GM12878 (cell line): ENCODE data around the gene EPHB1. TPM values are rescaled to one million over a fixed set of nuclear protein-coding genes. Genes with fewer than 3 reads are reported as not detected.

ENCODE experiments used
- ATAC-seq: fragments of 200-7000 bp; cut with Tn5 transposase; 3 replicates; pipeline ENCODE4 v1.9.1; 2020; ENCODE audit warnings: mild to moderate bottlenecking, moderate library complexity
- BruUV-seq: library from RNA; stranded (reverse); fragments of 400-500 nt; replicated peaks from 2 replicates; lab custom pipeline; 2021; lab: Mats Ljungman, UMichigan
- CTCF ChIA-PET: fragments of 300-600 bp; sonication (Branson Sonifier 250); formaldehyde crosslinking; extraction: SDS; loops from one replicate; lab custom pipeline; 2021; ENCODE audit warnings: inconsistent platforms; lab: Yijun Ruan, JAX
- POLR2A ChIA-PET: fragments of 350-600 bp; formaldehyde crosslinking; extraction: SDS; loops from one replicate; lab custom pipeline; 2021; ENCODE audit warnings: inconsistent platforms; lab: Charles Lee
- RAD21 ChIA-PET: fragments of 300-600 bp; sonication (Branson Sonifier 250); formaldehyde crosslinking; loops from one replicate; lab custom pipeline; 2023; ENCODE audit warnings: antibody characterized with exemption; ENCODE audit not compliant: unreplicated experiment; lab: Charles Lee
- SMC1A ChIA-PET: fragments of 300-600 bp; sonication (Branson Sonifier 250); formaldehyde crosslinking; loops from one replicate; lab custom pipeline; 2023; ENCODE audit not compliant: unreplicated experiment, uncharacterized antibody; lab: Charles Lee
- DNase-seq: peaks from one replicate; pipeline ENCODE4 v3.0.0-alpha.2; 2011; ENCODE audit warnings: low read depth, low spot score
- FAIRE-seq: peaks from 3 replicates; lab custom pipeline; 2011; peaks lifted over from hg19 to GRCh38; lab: Jason Lieb, UNC
- H2AFZ ChIP-seq: 2 replicates; pipeline ENCODE4 v1.6.0; 2011; ENCODE audit warnings: low read depth, low read length, control low read depth; ENCODE audit not compliant: control insufficient read depth
- H3K27ac ChIP-seq: 2 replicates; pipeline ENCODE4 v1.5.1; 2011; ENCODE audit warnings: control low read depth; ENCODE audit not compliant: control insufficient read depth, insufficient read depth
- H3K27me3 ChIP-seq, 2 experiments: replicated peaks in 1 of 2; 2 replicates each; pipeline versions ENCODE4 v1.6.0 to v1.6.1; 2011; ENCODE audit warnings: low read length in 1 of 2; ENCODE audit not compliant: control insufficient read depth in 2 of 2, insufficient read depth in 2 of 2
- H3K36me3 ChIP-seq, 2 experiments: 2 replicates each; pipeline ENCODE4 v1.5.1; 2011; ENCODE audit warnings: low read length in 1 of 2; ENCODE audit not compliant: control insufficient read depth in 2 of 2, insufficient read depth in 2 of 2
- H3K4me1 ChIP-seq: 2 replicates; pipeline ENCODE4 v1.6.1; 2011; ENCODE audit warnings: mild to moderate bottlenecking, low read length, moderate library complexity, mixed read lengths; ENCODE audit not compliant: control insufficient read depth, insufficient read depth
- H3K4me2 ChIP-seq: 2 replicates; pipeline ENCODE4 v1.6.0; 2011; ENCODE audit warnings: control low read depth; ENCODE audit not compliant: control insufficient read depth, insufficient read depth
- H3K4me3 ChIP-seq: fragments of 200-600 bp; sonication (generic); 2 replicates; pipeline ENCODE4 v1.5.1; 2016
- H3K79me2 ChIP-seq: 2 replicates; pipeline ENCODE4 v1.6.0; 2011; ENCODE audit warnings: low read length; ENCODE audit not compliant: control insufficient read depth, insufficient read depth
- H3K9ac ChIP-seq: 2 replicates; pipeline ENCODE4 v1.8.0; 2011; ENCODE audit warnings: low read length, control low read depth, mixed read lengths; ENCODE audit not compliant: control insufficient read depth, insufficient read depth
- H3K9me3 ChIP-seq: replicated peaks from 3 replicates; pipeline ENCODE4 v1.5.1; 2011; ENCODE audit warnings: mild to moderate bottlenecking, low read length; ENCODE audit not compliant: control insufficient read depth, insufficient read depth
- H4K20me1 ChIP-seq: 2 replicates; pipeline ENCODE4 v1.6.0; 2011; ENCODE audit not compliant: control insufficient read depth, insufficient read depth
- ASH2L ChIP-seq: fragments of 300-600, 200-600 bp; sonication (generic); IDR thresholded peaks from 2 replicates; pipeline ENCODE4 v1.6.1; 2017; ENCODE audit warnings: low read depth, mild to moderate bottlenecking, borderline replicate concordance
- BACH1 ChIP-seq: fragments of 450-650 bp; IDR thresholded peaks from 2 replicates; pipeline ENCODE4 v1.6.1; 2017; ENCODE audit warnings: mild to moderate bottlenecking, borderline replicate concordance
- FOS ChIP-seq: IDR thresholded peaks from 3 replicates; pipeline ENCODE4 v1.6.1; 2011; ENCODE audit warnings: borderline replicate concordance; ENCODE audit not compliant: insufficient read length; ENCODE audit errors: extremely low read depth
- KDM1A ChIP-seq: fragments of 200-600 bp; sonication (generic); IDR thresholded peaks from 2 replicates; pipeline ENCODE4 v1.6.1; 2016; ENCODE audit warnings: borderline replicate concordance
- NFIC ChIP-seq: IDR thresholded peaks from 2 replicates; pipeline ENCODE4 v1.6.1; 2012; ENCODE audit warnings: low read depth, mild to moderate bottlenecking, inconsistent platforms, low read length, moderate library complexity
- PAX8 ChIP-seq: fragments of 450-650 bp; IDR thresholded peaks from 2 replicates; pipeline ENCODE4 v1.6.1; 2017; ENCODE audit warnings: mild to moderate bottlenecking, moderate library complexity
- POLR2AphosphoS5 ChIP-seq: IDR thresholded peaks from 2 replicates; pipeline ENCODE4 v1.6.1; 2011; ENCODE audit warnings: mild to moderate bottlenecking, low read length, inconsistent platforms
- RB1 ChIP-seq: fragments of 450-650 bp; formaldehyde crosslinking; IDR thresholded peaks from 2 replicates; pipeline ENCODE4 v1.6.1; 2017; ENCODE audit warnings: mild to moderate bottlenecking, borderline replicate concordance
- SREBF1 ChIP-seq: IDR thresholded peaks from 2 replicates; pipeline ENCODE4 v1.6.1; 2012; ENCODE audit warnings: mild to moderate bottlenecking, low read length
- SUPT20H ChIP-seq: IDR thresholded peaks from 2 replicates; pipeline ENCODE4 v1.6.1; 2011; ENCODE audit warnings: low read depth, mild to moderate bottlenecking, low read length, moderate library complexity, borderline replicate concordance; ENCODE audit not compliant: control insufficient read depth
- WGBS: methylation state at CpG from one replicate; pipeline ENCODE4 v1.1.6; 2016; ENCODE audit warnings: low lambda C conversion rate; ENCODE audit not compliant: insufficient replicate concordance, insufficient coverage; ENCODE audit errors: missing lambda C conversion rate; 5-methylcytosine and 5-hydroxymethylcytosine counted together
- in situ Hi-C: fragments of 300-500 bp; cut with MboI; formaldehyde crosslinking; loops from 9 replicates; pipeline ENCODE4 v1.14.3; 2018; ENCODE audit warnings: mixed read lengths
- intact Hi-C: fragments of 100-400 bp; cut with micrococcal nuclease; formaldehyde crosslinking; loops from one replicate; pipeline ENCODE4 v1.14.2; 2022; ENCODE audit not compliant: unreplicated experiment
- polyA plus RNA-seq, 11 experiments: library from polyadenylated mRNA; depleted of rRNA in 4 of 11; unstranded in 6 of 11; stranded (reverse) in 5 of 11; fragments of >200 nt; fragmentation: Nextera tagmentation in 4 of 11; fragmentation: Illumina TruSeq in 1 of 11; extraction: Ambion mirVana in 4 of 11; extraction: Trizol in 1 of 11; gene quantifications; 1 replicate in 1 of 11; 2 replicates in 10 of 11; pipeline versions ENCODE4 v1.2.1 to v1.2.3, GENCODE V29; 2011 to 2016; ENCODE audit warnings: inconsistent platforms in 2 of 11, missing spikeins in 2 of 11, low read depth in 1 of 11
- total RNA-seq, 4 experiments: library from RNA; depleted of rRNA in 3 of 4; stranded (reverse); fragments of >200 nt in 3 of 4; fragmentation: Illumina TruSeq in 1 of 4; extraction: Trizol in 1 of 4; gene quantifications; 2 replicates each; pipeline versions ENCODE4 v1.2.1 to v1.2.3, GENCODE V29; 2013 to 2021
- TF ChIP-seq, protein P1 (sequence below): fragments of 450-650 bp; formaldehyde crosslinking; IDR thresholded peaks from 2 replicates; pipeline ENCODE4 v1.4.0; 2022; ENCODE audit warnings: mild to moderate bottlenecking, moderate library complexity
- TF ChIP-seq, protein P2 (sequence below): IDR thresholded peaks from 2 replicates; pipeline ENCODE4 v1.6.1; 2012; ENCODE audit warnings: low read length, inconsistent platforms
- TF ChIP-seq, protein P3 (sequence below): fragments of 450-650 bp; IDR thresholded peaks from 2 replicates; pipeline ENCODE4 v1.6.1; 2016; ENCODE audit warnings: mild to moderate bottlenecking
- TF ChIP-seq, protein P4 (sequence below): fragments of 450-650 bp; IDR thresholded peaks from 2 replicates; pipeline ENCODE4 v1.6.1; 2018; ENCODE audit warnings: borderline replicate concordance, mild to moderate bottlenecking; ENCODE audit not compliant: partially characterized antibody

Gene EPHB1
- total and polyA plus RNA-seq, 10 of the 15 experiments (the other 5 are each of a cell fraction or from before 2014, with no cell fraction given) = 0.33 to 23.8 (median 1.2) TPM

DNA sequence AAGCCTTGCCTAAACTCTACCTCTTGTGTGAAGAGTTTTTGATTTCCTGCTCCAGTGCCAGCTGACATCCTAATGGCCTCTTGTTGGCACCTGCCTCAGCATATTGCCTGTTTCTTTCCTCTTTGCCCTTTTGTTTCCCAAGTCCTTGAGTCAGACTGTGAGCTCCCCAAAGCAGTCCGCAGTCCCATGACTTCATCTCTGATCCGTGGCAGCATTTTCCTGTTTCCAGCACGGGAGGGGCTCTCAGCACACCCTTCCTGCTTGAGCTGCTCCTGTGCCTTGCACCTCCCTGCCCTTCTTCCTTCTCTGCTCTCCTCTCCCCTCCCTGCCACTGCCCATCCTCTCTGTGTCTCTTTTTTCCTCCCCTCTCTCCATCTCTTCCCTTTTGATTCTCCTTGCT is 179.6 kb downstream of the EPHB1 start (continued):
- TF ChIP-seq PAX8 (no peak), SUPT20H (no peak)

DNA sequence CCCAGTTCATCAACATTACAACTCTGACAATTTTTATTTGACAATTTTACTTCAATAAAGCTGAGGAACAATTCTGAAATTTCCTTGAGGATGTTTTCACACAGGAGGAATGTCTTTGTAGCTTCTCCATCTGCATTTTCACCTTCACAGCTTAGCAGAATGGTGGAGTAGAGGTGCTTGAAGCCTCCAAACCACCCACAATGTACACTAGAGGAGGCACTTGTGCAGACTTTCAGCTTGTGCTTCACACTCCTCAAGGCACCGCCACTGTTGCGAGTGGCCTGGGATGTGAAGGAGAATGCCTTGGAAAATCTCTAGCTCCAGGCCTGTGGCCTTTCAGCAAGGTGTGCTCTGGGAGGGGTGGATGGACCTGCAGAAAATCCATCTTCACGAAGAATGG is 181.9 kb downstream of the EPHB1 start:
- FAIRE-seq (no peak), DNase-seq (no peak), ATAC-seq (no peak)
- BruUV-seq = no TSS peak
- Histone ChIP-seq H3K9ac (no peak overlapping the region), H2AFZ (no peak overlapping the region), H3K4me1 (no peaks in the 10 kb centered on the region), H3K27ac (no peak overlapping the region), H3K36me3 (peaks cover 0 to 1% of the 10 kb centered on the region in 2 experiments; a peak in 3 of 4 replicates), H3K4me3 (no peak overlapping the region), H3K9me3 (no peaks in the 10 kb centered on the region), H3K79me2 (no peaks in the 10 kb centered on the region), H3K27me3 (no peaks in the 10 kb centered on the region), H4K20me1 (no peaks in the 10 kb centered on the region), H3K4me2 (no peak overlapping the region)
- POLR2A ChIA-PET = interaction anchor here (0.7 to 1.3 kb wide), 3 partner anchors 17 to 182 kb away, joined by 3 read pairs; partner anchors contain the start of gene EPHB1
- WGBS = 95% methylated on average over 3 of the region's 3 CpGs
- SMC1A ChIA-PET = interaction anchor here (0.8 to 2.2 kb wide), 7 partner anchors 11 to 181 kb away, joined by 3 to 7 read pairs (median 3); partner anchors contain the start of gene EPHB1
- in situ Hi-C loops (no loop called here), intact Hi-C loops (loop anchor here (5.0 kb wide), 1 partner anchor 180 kb away; the partner anchor contains the start of gene EPHB1)
- RAD21 ChIA-PET = interaction anchor here (0.8 to 2.9 kb wide), 4 partner anchors 13 to 264 kb away, joined by 3 to 8 read pairs (median 6); partner anchors contain the start of gene EPHB1
- CTCF ChIA-PET = interaction anchor here (0.8 to 4.9 kb wide), 7 partner anchors 16 to 268 kb away, joined by 3 to 39 read pairs (median 4); partner anchors contain the start of gene EPHB1
- TF ChIP-seq BACH1 = no peak
- TF ChIP-seq SUPT20H = no peak
- TF ChIP-seq, protein P1, sequence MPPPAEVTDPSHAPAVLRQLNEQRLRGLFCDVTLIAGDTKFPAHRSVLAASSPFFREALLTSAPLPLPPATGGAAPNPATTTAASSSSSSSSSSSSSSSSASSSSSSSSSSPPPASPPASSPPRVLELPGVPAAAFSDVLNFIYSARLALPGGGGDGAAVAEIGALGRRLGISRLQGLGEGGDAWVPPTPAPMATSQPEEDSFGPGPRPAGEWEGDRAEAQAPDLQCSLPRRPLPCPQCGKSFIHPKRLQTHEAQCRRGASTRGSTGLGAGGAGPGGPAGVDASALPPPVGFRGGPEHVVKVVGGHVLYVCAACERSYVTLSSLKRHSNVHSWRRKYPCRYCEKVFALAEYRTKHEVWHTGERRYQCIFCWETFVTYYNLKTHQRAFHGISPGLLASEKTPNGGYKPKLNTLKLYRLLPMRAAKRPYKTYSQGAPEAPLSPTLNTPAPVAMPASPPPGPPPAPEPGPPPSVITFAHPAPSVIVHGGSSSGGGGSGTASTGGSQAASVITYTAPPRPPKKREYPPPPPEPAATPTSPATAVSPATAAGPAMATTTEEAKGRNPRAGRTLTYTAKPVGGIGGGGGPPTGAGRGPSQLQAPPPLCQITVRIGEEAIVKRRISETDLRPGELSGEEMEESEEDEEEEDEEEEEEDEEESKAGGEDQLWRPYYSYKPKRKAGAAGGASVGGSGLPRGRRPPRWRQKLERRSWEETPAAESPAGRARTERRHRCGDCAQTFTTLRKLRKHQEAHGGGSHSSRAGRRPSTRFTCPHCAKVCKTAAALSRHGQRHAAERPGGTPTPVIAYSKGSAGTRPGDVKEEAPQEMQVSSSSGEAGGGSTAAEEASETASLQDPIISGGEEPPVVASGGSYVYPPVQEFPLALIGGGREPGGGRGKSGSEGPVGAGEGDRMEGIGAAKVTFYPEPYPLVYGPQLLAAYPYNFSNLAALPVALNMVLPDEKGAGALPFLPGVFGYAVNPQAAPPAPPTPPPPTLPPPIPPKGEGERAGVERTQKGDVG (CRISPR knock-in tag) = no peak
- no peak for TF ChIP-seq NFIC
- TF ChIP-seq, protein P2, sequence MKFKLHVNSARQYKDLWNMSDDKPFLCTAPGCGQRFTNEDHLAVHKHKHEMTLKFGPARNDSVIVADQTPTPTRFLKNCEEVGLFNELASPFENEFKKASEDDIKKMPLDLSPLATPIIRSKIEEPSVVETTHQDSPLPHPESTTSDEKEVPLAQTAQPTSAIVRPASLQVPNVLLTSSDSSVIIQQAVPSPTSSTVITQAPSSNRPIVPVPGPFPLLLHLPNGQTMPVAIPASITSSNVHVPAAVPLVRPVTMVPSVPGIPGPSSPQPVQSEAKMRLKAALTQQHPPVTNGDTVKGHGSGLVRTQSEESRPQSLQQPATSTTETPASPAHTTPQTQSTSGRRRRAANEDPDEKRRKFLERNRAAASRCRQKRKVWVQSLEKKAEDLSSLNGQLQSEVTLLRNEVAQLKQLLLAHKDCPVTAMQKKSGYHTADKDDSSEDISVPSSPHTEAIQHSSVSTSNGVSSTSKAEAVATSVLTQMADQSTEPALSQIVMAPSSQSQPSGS = no peak
- no peak for TF ChIP-seq RB1
- no peak for TF ChIP-seq FOS
- no peak for TF ChIP-seq KDM1A
- no peak for TF ChIP-seq POLR2AphosphoS5
- TF ChIP-seq, protein P3, sequence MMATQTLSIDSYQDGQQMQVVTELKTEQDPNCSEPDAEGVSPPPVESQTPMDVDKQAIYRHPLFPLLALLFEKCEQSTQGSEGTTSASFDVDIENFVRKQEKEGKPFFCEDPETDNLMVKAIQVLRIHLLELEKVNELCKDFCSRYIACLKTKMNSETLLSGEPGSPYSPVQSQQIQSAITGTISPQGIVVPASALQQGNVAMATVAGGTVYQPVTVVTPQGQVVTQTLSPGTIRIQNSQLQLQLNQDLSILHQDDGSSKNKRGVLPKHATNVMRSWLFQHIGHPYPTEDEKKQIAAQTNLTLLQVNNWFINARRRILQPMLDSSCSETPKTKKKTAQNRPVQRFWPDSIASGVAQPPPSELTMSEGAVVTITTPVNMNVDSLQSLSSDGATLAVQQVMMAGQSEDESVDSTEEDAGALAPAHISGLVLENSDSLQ = no peak
- TF ChIP-seq SREBF1 = no peak
- TF ChIP-seq ASH2L = no peak
- TF ChIP-seq, protein P4, sequence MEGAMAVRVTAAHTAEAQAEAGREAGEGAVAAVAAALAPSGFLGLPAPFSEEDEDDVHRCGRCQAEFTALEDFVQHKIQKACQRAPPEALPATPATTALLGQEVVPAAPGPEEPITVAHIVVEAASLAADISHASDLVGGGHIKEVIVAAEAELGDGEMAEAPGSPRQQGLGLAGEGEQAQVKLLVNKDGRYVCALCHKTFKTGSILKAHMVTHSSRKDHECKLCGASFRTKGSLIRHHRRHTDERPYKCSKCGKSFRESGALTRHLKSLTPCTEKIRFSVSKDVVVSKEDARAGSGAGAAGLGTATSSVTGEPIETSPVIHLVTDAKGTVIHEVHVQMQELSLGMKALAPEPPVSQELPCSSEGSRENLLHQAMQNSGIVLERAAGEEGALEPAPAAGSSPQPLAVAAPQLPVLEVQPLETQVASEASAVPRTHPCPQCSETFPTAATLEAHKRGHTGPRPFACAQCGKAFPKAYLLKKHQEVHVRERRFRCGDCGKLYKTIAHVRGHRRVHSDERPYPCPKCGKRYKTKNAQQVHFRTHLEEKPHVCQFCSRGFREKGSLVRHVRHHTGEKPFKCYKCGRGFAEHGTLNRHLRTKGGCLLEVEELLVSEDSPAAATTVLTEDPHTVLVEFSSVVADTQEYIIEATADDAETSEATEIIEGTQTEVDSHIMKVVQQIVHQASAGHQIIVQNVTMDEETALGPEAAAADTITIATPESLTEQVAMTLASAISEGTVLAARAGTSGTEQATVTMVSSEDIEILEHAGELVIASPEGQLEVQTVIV = no peak
